Kidney tubule cell (primary cell): ENCODE data around the gene PPTC7.
"Not testable (repeated sequence)": the region's sequence is repeated elsewhere in the genome, so short reads cannot be mapped to it uniquely, and the experiment has no call there.

Source experiments
- DNase-seq: peaks from one replicate; pipeline ENCODE4 v3.0.0-alpha.2; 2018; ENCODE audit warnings: low spot score

The PPTC7 gene

GRCh38 chr12:110536834-110537604, 46.1 kb downstream of the PPTC7 start:
- DNase-seq: no peak

GRCh38 chr12:110534811-110535210, 48.3 kb downstream of the PPTC7 start:
- DNase-seq: no peak

- no peak for DNase-seq
These were observed 49.5 kb downstream of the PPTC7 start for GRCh38 chr12:110533607-110534006.

GRCh38 chr12:110532644-110533043, 50.5 kb downstream of the PPTC7 start:
- no peak for DNase-seq

- DNase-seq: no peak
These were observed 51.3 kb downstream of the PPTC7 start for GRCh38 chr12:110531741-110532333.

- DNase-seq: no peak
These were observed 52.6 kb downstream of the PPTC7 start for GRCh38 chr12:110530511-110530910.

- no peak for DNase-seq
These were observed 54.8 kb downstream of the PPTC7 start for GRCh38 chr12:110528277-110528839.

- not testable (repeated sequence) for DNase-seq
These were observed 62.0 kb downstream of the PPTC7 start for GRCh38 chr12:110520876-110521712.

- not testable (repeated sequence) for DNase-seq
These were observed 65.1 kb downstream of the PPTC7 start for GRCh38 chr12:110518014-110518413.

GRCh38 chr12:110516995-110517394, 66.1 kb downstream of the PPTC7 start:
- DNase-seq: no peak

- no peak for DNase-seq
These were observed 68.8 kb downstream of the PPTC7 start for GRCh38 chr12:110514363-110514762.

- DNase-seq: no peak
These were observed 69.3 kb downstream of the PPTC7 start for GRCh38 chr12:110513842-110514241.

GRCh38 chr12:110508071-110508586, 75.0 kb downstream of the PPTC7 start:
- DNase-seq: no peak

GRCh38 chr12:110505332-110505731, 77.8 kb downstream of the PPTC7 start:
- DNase-seq: no peak

GRCh38 chr12:110503432-110503831, 79.7 kb downstream of the PPTC7 start:
- no peak for DNase-seq

- DNase-seq: peak; percentile 99
These were observed 81.1 kb downstream of the PPTC7 start, which contains the start of the genes RAD9B and VPS29 for GRCh38 chr12:110501752-110502738. Gene RAD9B (plus strand): TSS chr12:110502331. CDS start chr12:110502338, 7 bp downstream. Gene VPS29 (minus strand): TSS chr12:110502111. CDS start chr12:110502051, 60 bp downstream.

- peak; percentile 78 for DNase-seq
These were observed 81.7 kb downstream of the PPTC7 start for GRCh38 chr12:110501399-110501751.

GRCh38 chr12:110498984-110499706, 84.0 kb downstream of the PPTC7 start:
- peak; percentile 41 for DNase-seq
